GM10248 (cell line): ENCODE results near the gene FAS.
A peak's percentile ranks its signal among the peaks of the same experiment; 100 is the strongest.

Experiments
- CTCF ChIA-PET: fragments of 300-600 bp; sonication (Branson Sonifier 250); formaldehyde crosslinking; extraction: SDS; loops from one replicate; lab custom pipeline; 2021; ENCODE audit warnings: antibody characterized with exemption; lab: Yijun Ruan, JAX
- POLR2A ChIA-PET: fragments of 350-650 bp; sonication (Branson Sonifier 250); formaldehyde crosslinking; extraction: SDS; loops from one replicate; lab custom pipeline; 2020; ENCODE audit warnings: antibody characterized with exemption; lab: Yijun Ruan, JAX
- DNase-seq: peaks from one replicate; pipeline ENCODE4 v3.0.0; 2012; ENCODE audit errors: extremely low spot score
- CTCF ChIP-seq: IDR thresholded peaks from 2 replicates; pipeline ENCODE4 v1.5.1; 2012; ENCODE audit warnings: mild to moderate bottlenecking, low read depth; ENCODE audit errors: extremely low read depth, missing control alignments, control extremely low read depth

FAS gene

GRCh38 chr10:89030791-89031190 is 40.2 kb downstream of the FAS start:
- no peak for DNase-seq
- CTCF ChIA-PET: interaction anchor here (0.9 to 4.5 kb wide), 18 partner anchors 10 to 191 kb away, joined by 3 to 67 read pairs (median 8); partner anchors contain the start of genes CH25H and FAS
- no peak for TF ChIP-seq CTCF
- POLR2A ChIA-PET: no interaction called here

GRCh38 chr10:89032141-89032891 is 41.7 kb downstream of the FAS start:
- ChIA-PET POLR2A (no interaction called here), CTCF (interaction anchor here (3.0 to 4.5 kb wide), 4 partner anchors 11 to 183 kb away, joined by 11 to 67 read pairs (median 34); no protein-coding TSS in a partner anchor)
- DNase-seq: peak; percentile 50
- TF ChIP-seq CTCF: no peak

GRCh38 chr10:89035461-89035860 is 44.9 kb downstream of the FAS start:
- no peak for DNase-seq
- POLR2A ChIA-PET: no interaction called here
- no peak for TF ChIP-seq CTCF
- CTCF ChIA-PET: interaction anchor here (3.2 kb wide), 1 partner anchor 183 kb away, joined by 13 read pairs; no protein-coding TSS in a partner anchor

GRCh38 chr10:89037096-89037495 is 46.5 kb downstream of the FAS start:
- no peak for DNase-seq
- CTCF ChIA-PET: interaction anchor here (0.9 to 2.0 kb wide), 2 partner anchors 176 to 179 kb away, joined by 3 to 6 read pairs; no protein-coding TSS in a partner anchor
- POLR2A ChIA-PET: no interaction called here
- no peak for TF ChIP-seq CTCF

GRCh38 chr10:89042562-89042961 is 52.0 kb downstream of the FAS start:
- TF ChIP-seq CTCF: no peak
- POLR2A ChIA-PET: no interaction called here
- CTCF ChIA-PET: interaction anchor here (0.9 to 6.2 kb wide), 4 partner anchors 12 to 175 kb away, joined by 3 to 36 read pairs (median 4); no protein-coding TSS in a partner anchor
- no peak for DNase-seq

- no peak for DNase-seq
- POLR2A ChIA-PET: no interaction called here
- CTCF ChIA-PET: interaction anchor here (1.3 to 6.2 kb wide), 3 partner anchors 12 to 174 kb away, joined by 4 to 36 read pairs (median 4); no protein-coding TSS in a partner anchor
- TF ChIP-seq CTCF: no peak
Observed at GRCh38 chr10:89043052-89043451, 52.5 kb downstream of the FAS start.
